BLaER1 (cell line): Measurements from ENCODE around the gene ADGRE3.

Experiments used
- H3K27ac ChIP-seq: shearing (Covaris generic); formaldehyde crosslinking; 2 replicates; pipeline ENCODE4 v1.8.1; 2022
- H3K27me3 ChIP-seq: shearing (Covaris generic); formaldehyde crosslinking; 2 replicates; pipeline ENCODE4 v1.8.1; 2022
- H3K36me3 ChIP-seq: shearing (Covaris generic); formaldehyde crosslinking; 2 replicates; pipeline ENCODE4 v1.8.1; 2022
- H3K4me1 ChIP-seq: shearing (Covaris generic); formaldehyde crosslinking; 2 replicates; pipeline ENCODE4 v1.8.1; 2022
- H3K4me2 ChIP-seq: shearing (Covaris generic); formaldehyde crosslinking; 2 replicates; pipeline ENCODE4 v1.8.1; 2022
- H3K4me3 ChIP-seq: shearing (Covaris generic); formaldehyde crosslinking; 2 replicates; pipeline ENCODE4 v1.8.1; 2022
- H3K9ac ChIP-seq: shearing (Covaris generic); formaldehyde crosslinking; 2 replicates; pipeline ENCODE4 v1.8.1; 2022
- H3K9me3 ChIP-seq: shearing (Covaris generic); formaldehyde crosslinking; 2 replicates; pipeline ENCODE4 v1.8.1; 2022
- H4K20me1 ChIP-seq: shearing (Covaris generic); formaldehyde crosslinking; 2 replicates; pipeline ENCODE4 v1.8.1; 2022
- Cebpa-rat ChIP-seq: shearing (Covaris generic); IDR thresholded peaks from 2 replicates; pipeline ENCODE4 v1.8.1; 2022

Gene ADGRE3

GRCh38 chr19:14577264-14577663 is 97.4 kb downstream of the ADGRE3 start:
- H3K4me2 ChIP-seq = peak overlapping the region; percentile 88
- H3K4me1 ChIP-seq = peaks cover 54% of the 10 kb centered on the region
- no peaks in the 10 kb centered on the region for H3K9me3 ChIP-seq
- H3K9ac ChIP-seq = no peak overlapping the region
- H3K27ac ChIP-seq = 0 out of 2 replicates have a peak overlapping the region, but pooled peaks have one; percentile 53
- no peaks in the 10 kb centered on the region for H3K27me3 ChIP-seq
- TF ChIP-seq Cebpa-rat = no peak
- H3K36me3 ChIP-seq = no peaks in the 10 kb centered on the region
- H4K20me1 ChIP-seq = peaks cover 12% of the 10 kb centered on the region
- H3K4me3 ChIP-seq = no peak overlapping the region

GRCh38 chr19:14576363-14576762 is 98.3 kb downstream of the ADGRE3 start:
- peaks cover 57% of the 10 kb centered on the region for H3K4me1 ChIP-seq
- H3K27ac ChIP-seq = no peak overlapping the region
- peaks cover 12% of the 10 kb centered on the region for H4K20me1 ChIP-seq
- no peaks in the 10 kb centered on the region for H3K36me3 ChIP-seq
- H3K4me3 ChIP-seq = no peak overlapping the region
- H3K27me3 ChIP-seq = no peaks in the 10 kb centered on the region
- H3K4me2 ChIP-seq = peak overlapping the region; percentile 29; the same call in 1 of the 2 replicates
- TF ChIP-seq Cebpa-rat = no peak
- H3K9me3 ChIP-seq = no peaks in the 10 kb centered on the region
- H3K9ac ChIP-seq = no peak overlapping the region

GRCh38 chr19:14575428-14575980 is 99.1 kb downstream of the ADGRE3 start:
- H3K27ac ChIP-seq = no peak overlapping the region
- H3K4me2 ChIP-seq = no peak overlapping the region
- H3K4me3 ChIP-seq = no peak overlapping the region
- no peak for TF ChIP-seq Cebpa-rat
- no peaks in the 10 kb centered on the region for H3K27me3 ChIP-seq
- H3K9me3 ChIP-seq = no peaks in the 10 kb centered on the region
- no peaks in the 10 kb centered on the region for H3K36me3 ChIP-seq
- H4K20me1 ChIP-seq = peaks cover 21% of the 10 kb centered on the region
- no peak overlapping the region for H3K9ac ChIP-seq
- peaks cover 66% of the 10 kb centered on the region for H3K4me1 ChIP-seq

- peaks cover 18% of the 10 kb centered on the region for H3K36me3 ChIP-seq
- peak within 1 kb of the TSS; percentile 99 for H3K4me2 ChIP-seq
- H3K9me3 ChIP-seq = no peaks in the 10 kb centered on the region
- peaks cover 43% of the 10 kb centered on the region for H4K20me1 ChIP-seq
- peak within 1 kb of the TSS; percentile 89 for H3K9ac ChIP-seq
- TF ChIP-seq Cebpa-rat = no peak
- H3K27me3 ChIP-seq = no peaks in the 10 kb centered on the region
- H3K27ac ChIP-seq = peak within 1 kb of the TSS; percentile 84
- peaks cover 75% of the 10 kb centered on the region for H3K4me1 ChIP-seq
- peak within 1 kb of the TSS; percentile 87 for H3K4me3 ChIP-seq
These were observed 102.8 kb downstream of the ADGRE3 start, which contains the start of gene NDUFB7 for GRCh38 chr19:14571695-14572490. Gene NDUFB7, minus strand, starts transcription at chr19:14572066. Its CDS starts 66 bp downstream, at chr19:14572000.

GRCh38 chr19:14570864-14571527 is 103.6 kb downstream of the ADGRE3 start:
- Histone ChIP-seq H3K9ac (peak overlapping the region; percentile 89), H4K20me1 (peaks cover 49% of the 10 kb centered on the region), H3K27me3 (no peaks in the 10 kb centered on the region), H3K4me2 (peak overlapping the region; percentile 99), H3K27ac (peak overlapping the region; percentile 84), H3K9me3 (no peaks in the 10 kb centered on the region), H3K36me3 (peaks cover 18% of the 10 kb centered on the region), H3K4me3 (peak overlapping the region; percentile 87), H3K4me1 (peaks cover 72% of the 10 kb centered on the region)
- no peak for TF ChIP-seq Cebpa-rat
